Tibial nerve (tissue), 4 donors: Measurements from ENCODE around the gene ISG15. TPM values are rescaled to one million over a fixed set of nuclear protein-coding genes. Genes with fewer than 3 reads are reported as not detected.
"Not testable (repeated sequence)": the region's sequence is repeated elsewhere in the genome, so short reads cannot be mapped to it uniquely, and the experiment has no call there.

Experiments used
- DNase-seq, 2 donors: peaks; one replicate each; pipeline ENCODE4 v3.0.0-alpha.2; 2019; ENCODE audit warnings: low spot score in 2 of 2
- H3K27ac ChIP-seq, 4 donors: fragments of 200-600 bp; sonication (generic) in 3 of 4; one replicate each; pipeline ENCODE4 v1.5.1; 2017 to 2019; ENCODE audit warnings: mild to moderate bottlenecking in 1 of 4
- H3K27me3 ChIP-seq, 2 donors: fragments of 200-600 bp; sonication (generic) in 1 of 2; one replicate each; pipeline versions ENCODE4 v1.5.1 to v1.6.0; 2017 to 2019
- H3K36me3 ChIP-seq, 3 donors: fragments of 200-600 bp; sonication (generic); one replicate each; pipeline ENCODE4 v1.5.1; 2018 to 2019
- H3K4me1 ChIP-seq, 4 donors: fragments of 200-600 bp; sonication (generic) in 3 of 4; one replicate each; pipeline ENCODE4 v1.5.1; 2017 to 2019
- H3K4me3 ChIP-seq, 4 donors: fragments of 200-600 bp; sonication (generic) in 3 of 4; one replicate each; pipeline ENCODE4 v1.5.1; 2017 to 2019; ENCODE audit warnings: mild to moderate bottlenecking in 1 of 4, moderate library complexity in 1 of 4
- H3K9me3 ChIP-seq, 4 donors: fragments of 200-600 bp; sonication (generic) in 3 of 4; one replicate each; pipeline ENCODE4 v1.5.1; 2017 to 2019
- CTCF ChIP-seq, 5 experiments: fragments of 200-600 bp in 3 of 5; fragments of 450-650 bp in 2 of 5; sonication (generic) in 3 of 5; IDR thresholded peaks; one replicate each; pipeline ENCODE4 v1.5.1; 2016 to 2019; ENCODE audit warnings: antibody characterized with exemption in 5 of 5, mild to moderate bottlenecking in 3 of 5, moderate library complexity in 2 of 5
- EP300 ChIP-seq, 2 donors: sonication (generic); formaldehyde crosslinking; IDR thresholded peaks; one replicate each; pipeline ENCODE4 v1.6.1; 2017; ENCODE audit warnings: antibody characterized with exemption in 2 of 2, mild to moderate bottlenecking in 1 of 2
- POLR2A ChIP-seq, 2 donors: fragments of 450-650 bp; IDR thresholded peaks; one replicate each; pipeline ENCODE4 v1.6.1; 2017; ENCODE audit warnings: antibody characterized with exemption in 2 of 2, mild to moderate bottlenecking in 2 of 2, moderate library complexity in 2 of 2
- WGBS, 2 donors: methylation state at CpG; one replicate each; pipeline ENCODE4 v1.1.5; 2018; 5-methylcytosine and 5-hydroxymethylcytosine counted together
- total RNA-seq, 4 donors: library from RNA; depleted of rRNA; stranded (reverse); fragments of >200 nt; gene quantifications; one replicate each; pipeline ENCODE4 v1.1.0, GENCODE V29; 2016

ISG15 gene
- total RNA-seq, 4 donors from 2014 or later: 29.1 to 65.4 (median 48.7) TPM

GRCh38 chr1:991895-992294, 21.4 kb upstream of the ISG15 start:
- peaks cover 0 to 2% of the 10 kb centered on the region in 2 donors for H3K27me3 ChIP-seq
- H3K27ac ChIP-seq: no peak overlapping the region
- H3K9me3 ChIP-seq: peaks cover 0 to 21% (median 0%) of the 10 kb centered on the region in 4 donors
- H3K4me3 ChIP-seq: no peak overlapping the region
- no peaks in the 10 kb centered on the region for H3K36me3 ChIP-seq
- 95 to 96% methylated on average over 10 of the region's 10 CpGs for WGBS, 2 donors
- no peak for TF ChIP-seq POLR2A (IDR thresholded peaks at IDR 0.05)
- TF ChIP-seq EP300 (IDR thresholded peaks at IDR 0.05): no peak
- no peak for TF ChIP-seq CTCF (IDR thresholded peaks at IDR 0.05)
- no peak for DNase-seq
- H3K4me1 ChIP-seq: peaks cover 0 to 4% (median 0%) of the 10 kb centered on the region in 4 donors

- Histone ChIP-seq H3K4me3 (no peak overlapping the region), H3K36me3 (no peaks in the 10 kb centered on the region), H3K4me1 (peaks cover 0 to 4% (median 0%) of the 10 kb centered on the region in 4 donors), H3K27ac (no peak overlapping the region), H3K27me3 (peaks cover 0 to 7% of the 10 kb centered on the region in 2 donors), H3K9me3 (peaks cover 0 to 21% (median 0%) of the 10 kb centered on the region in 4 donors)
- DNase-seq: no peak
- WGBS, 2 donors: 92 to 99% methylated on average over 7 of the region's 7 CpGs
- no peak for TF ChIP-seq EP300 (IDR thresholded peaks at IDR 0.05)
- no peak for TF ChIP-seq POLR2A (IDR thresholded peaks at IDR 0.05)
- TF ChIP-seq CTCF (IDR thresholded peaks at IDR 0.05): no peak
Observed at GRCh38 chr1:992362-992761, 20.9 kb upstream of the ISG15 start.

GRCh38 chr1:993379-993995, 19.8 kb upstream of the ISG15 start:
- H3K4me1 ChIP-seq: peaks cover 0 to 11% (median under 1%) of the 10 kb centered on the region in 4 donors
- DNase-seq: no peak
- no peak overlapping the region for H3K4me3 ChIP-seq
- H3K27ac ChIP-seq: no peak overlapping the region
- no peak for TF ChIP-seq EP300 (IDR thresholded peaks at IDR 0.05)
- TF ChIP-seq POLR2A (IDR thresholded peaks at IDR 0.05): no peak
- no peak for TF ChIP-seq CTCF (IDR thresholded peaks at IDR 0.05)
- H3K27me3 ChIP-seq: peaks cover 0 to 18% of the 10 kb centered on the region in 2 donors
- peaks cover 0 to 21% (median 0%) of the 10 kb centered on the region in 4 donors for H3K9me3 ChIP-seq
- WGBS, 2 donors: 74 to 75% methylated on average over 11 to 12 of the region's 15 CpGs
- H3K36me3 ChIP-seq: no peaks in the 10 kb centered on the region

- Histone ChIP-seq H3K27me3 (peaks cover 0 to 23% of the 10 kb centered on the region in 2 donors), H3K9me3 (peaks cover 0 to 21% (median 0%) of the 10 kb centered on the region in 4 donors), H3K4me1 (peaks cover 0 to 21% (median 7%) of the 10 kb centered on the region in 4 donors)
- WGBS, 2 donors: 86 to 94% methylated on average over 6 of the region's 6 CpGs
- H3K36me3 ChIP-seq, H3K27ac ChIP-seq, H3K4me3 ChIP-seq, DNase-seq: not testable (repeated sequence)
Observed at GRCh38 chr1:994546-994945, 18.8 kb upstream of the ISG15 start.

- Histone ChIP-seq H3K9me3 (peaks cover 0 to 21% (median 0%) of the 10 kb centered on the region in 4 donors), H3K36me3 (no peaks in the 10 kb centered on the region), H3K27ac (no peak overlapping the region), H3K4me1 (peaks cover 0 to 33% (median 17%) of the 10 kb centered on the region in 4 donors), H3K4me3 (no peak overlapping the region), H3K27me3 (peaks cover 0 to 31% of the 10 kb centered on the region in 2 donors)
- DNase-seq: no peak
- no peak for TF ChIP-seq CTCF (IDR thresholded peaks at IDR 0.05)
- WGBS, 2 donors: 29 to 42% methylated on average over 18 to 21 of the region's 30 CpGs
Observed at GRCh38 chr1:995665-996633, 17.3 kb upstream of the ISG15 start.
